Karpas-422 (cell line): ENCODE results near the gene MBOAT2. TPM values are rescaled to one million over a fixed set of nuclear protein-coding genes. Genes with fewer than 3 reads are reported as not detected.

Source experiments
- DNase-seq: peaks from one replicate; pipeline ENCODE4 v3.0.0-alpha.2; 2015
- H2AFZ ChIP-seq: fragments of 200-600 bp; sonication (generic); 2 replicates; pipeline ENCODE4 v1.6.1; 2014; ENCODE audit warnings: antibody characterized with exemption, low read length, mixed read lengths
- H3K27ac ChIP-seq: fragments of 200-600 bp; sonication (generic); 2 replicates; pipeline ENCODE4 v1.5.1; 2014; ENCODE audit warnings: mild to moderate bottlenecking, low read length, moderate library complexity
- H3K27me3 ChIP-seq: fragments of 200-600 bp; sonication (generic); 2 replicates; pipeline ENCODE4 v1.6.1; 2014; ENCODE audit warnings: low read length, mixed read lengths
- H3K36me3 ChIP-seq: fragments of 200-600 bp; sonication (generic); 2 replicates; pipeline ENCODE4 v1.6.1; 2014; ENCODE audit warnings: low read length, mixed read lengths; ENCODE audit not compliant: insufficient read depth
- H3K4me1 ChIP-seq: fragments of 200-600 bp; sonication (generic); 2 replicates; pipeline ENCODE4 v1.6.1; 2014; ENCODE audit warnings: mild to moderate bottlenecking, low read length, mixed read lengths
- H3K4me2 ChIP-seq: fragments of 200-600 bp; sonication (generic); 2 replicates; pipeline ENCODE4 v1.6.1; 2014; ENCODE audit warnings: low read length, low read depth, mild to moderate bottlenecking; ENCODE audit not compliant: poor library complexity, severe bottlenecking
- H3K4me3 ChIP-seq: fragments of 200-600 bp; sonication (generic); 2 replicates; pipeline ENCODE4 v1.5.1; 2014; ENCODE audit warnings: mild to moderate bottlenecking, antibody characterized with exemption, low read length, mixed read lengths
- H3K79me2 ChIP-seq: fragments of 200-600 bp; sonication (generic); 2 replicates; pipeline ENCODE4 v1.6.1; 2014; ENCODE audit warnings: mild to moderate bottlenecking, low read length, mixed read lengths
- H3K9ac ChIP-seq: fragments of 200-600 bp; sonication (generic); 2 replicates; pipeline ENCODE4 v1.6.0; 2014; ENCODE audit warnings: low read length
- H3K9me2 ChIP-seq: fragments of 200-600 bp; sonication (generic), shearing (Covaris generic); replicated peaks from 2 replicates; pipeline ENCODE4 v1.6.0; 2014; ENCODE audit warnings: mild to moderate bottlenecking, low read length, moderate library complexity; ENCODE audit not compliant: insufficient read depth
- H3K9me3 ChIP-seq: fragments of 300-700, 200-600 bp; sonication (generic); 2 replicates; pipeline ENCODE4 v1.6.1; 2014; ENCODE audit warnings: low read length, mixed read lengths
- H4K20me1 ChIP-seq: fragments of 200-600 bp; sonication (generic); 2 replicates; pipeline ENCODE4 v1.6.1; 2014; ENCODE audit warnings: mild to moderate bottlenecking, antibody characterized with exemption, low read length, low read depth; ENCODE audit not compliant: insufficient read depth
- total RNA-seq: library from RNA; depleted of rRNA; stranded (reverse); fragments of >200 nt; shearing (Covaris generic); gene quantifications from 2 replicates; pipeline ENCODE4 v1.2.3, GENCODE V29; 2014; ENCODE audit warnings: low replicate concordance

Gene MBOAT2
- total RNA-seq, 1 experiment from 2014 or later: not detected

GRCh38 chr2:8862230-8862629 lies 141.3 kb downstream of the MBOAT2 start:
- Histone ChIP-seq H3K9me2 (no peaks in the 10 kb centered on the region), H3K4me2 (no peak overlapping the region), H3K27ac (no peak overlapping the region), H3K4me1 (no peaks in the 10 kb centered on the region), H2AFZ (no peak overlapping the region), H3K9me3 (no peaks in the 10 kb centered on the region), H4K20me1 (no peaks in the 10 kb centered on the region), H3K4me3 (no peak overlapping the region), H3K27me3 (no peaks in the 10 kb centered on the region), H3K36me3 (no peaks in the 10 kb centered on the region), H3K9ac (no peak overlapping the region), H3K79me2 (no peaks in the 10 kb centered on the region)
- peak; percentile 20 for DNase-seq

GRCh38 chr2:8861797-8862196 lies 141.7 kb downstream of the MBOAT2 start:
- no peaks in the 10 kb centered on the region for H3K9me3 ChIP-seq

GRCh38 chr2:8860239-8860638 lies 143.2 kb downstream of the MBOAT2 start:
- no peaks in the 10 kb centered on the region for H3K9me3 ChIP-seq
- no peak overlapping the region for H3K9ac ChIP-seq
- no peaks in the 10 kb centered on the region for H3K36me3 ChIP-seq
- peak; percentile 5 for DNase-seq
- H3K4me3 ChIP-seq: no peak overlapping the region
- H3K9me2 ChIP-seq: no peaks in the 10 kb centered on the region
- H3K27me3 ChIP-seq: no peaks in the 10 kb centered on the region
- H4K20me1 ChIP-seq: no peaks in the 10 kb centered on the region
- no peak overlapping the region for H3K4me2 ChIP-seq
- H3K79me2 ChIP-seq: no peaks in the 10 kb centered on the region
- H2AFZ ChIP-seq: no peak overlapping the region
- no peaks in the 10 kb centered on the region for H3K4me1 ChIP-seq
- no peak overlapping the region for H3K27ac ChIP-seq

More at GRCh38 chr2:8861797-8862196, 141.7 kb downstream of the MBOAT2 start:
- no peak for DNase-seq
- Histone ChIP-seq H3K79me2 (no peaks in the 10 kb centered on the region), H3K9me2 (no peaks in the 10 kb centered on the region), H3K4me3 (no peak overlapping the region), H3K4me2 (no peak overlapping the region), H3K27ac (no peak overlapping the region), H3K9ac (no peak overlapping the region), H2AFZ (no peak overlapping the region), H4K20me1 (no peaks in the 10 kb centered on the region), H3K36me3 (no peaks in the 10 kb centered on the region), H3K27me3 (no peaks in the 10 kb centered on the region), H3K4me1 (no peaks in the 10 kb centered on the region)

- Histone ChIP-seq H4K20me1 (no peaks in the 10 kb centered on the region), H3K9ac (no peak overlapping the region), H3K4me3 (no peak overlapping the region), H2AFZ (no peak overlapping the region), H3K27ac (no peak overlapping the region), H3K9me3 (no peaks in the 10 kb centered on the region), H3K9me2 (no peaks in the 10 kb centered on the region), H3K36me3 (no peaks in the 10 kb centered on the region), H3K4me2 (no peak overlapping the region), H3K27me3 (no peaks in the 10 kb centered on the region), H3K79me2 (no peaks in the 10 kb centered on the region), H3K4me1 (no peaks in the 10 kb centered on the region)
- DNase-seq: peak; percentile 23
Measured at GRCh38 chr2:8858910-8859309, 144.6 kb downstream of the MBOAT2 start.

GRCh38 chr2:8858264-8858663 lies 145.2 kb downstream of the MBOAT2 start:
- Histone ChIP-seq H3K4me3 (no peak overlapping the region), H3K27ac (no peak overlapping the region), H3K36me3 (no peaks in the 10 kb centered on the region), H3K27me3 (no peaks in the 10 kb centered on the region), H3K4me2 (no peak overlapping the region), H3K79me2 (no peaks in the 10 kb centered on the region), H3K4me1 (no peaks in the 10 kb centered on the region), H3K9ac (no peak overlapping the region), H4K20me1 (no peaks in the 10 kb centered on the region), H3K9me3 (no peaks in the 10 kb centered on the region), H2AFZ (no peak overlapping the region), H3K9me2 (no peaks in the 10 kb centered on the region)
- DNase-seq: no peak

- Histone ChIP-seq H3K4me1 (no peaks in the 10 kb centered on the region), H3K9ac (no peak overlapping the region), H3K36me3 (no peaks in the 10 kb centered on the region), H3K27ac (no peak overlapping the region), H3K9me3 (no peaks in the 10 kb centered on the region), H4K20me1 (no peaks in the 10 kb centered on the region), H3K79me2 (no peaks in the 10 kb centered on the region), H3K4me2 (no peak overlapping the region), H2AFZ (no peak overlapping the region), H3K27me3 (no peaks in the 10 kb centered on the region), H3K4me3 (no peak overlapping the region), H3K9me2 (no peaks in the 10 kb centered on the region)
- DNase-seq: no peak
Measured at GRCh38 chr2:8857709-8858108, 145.8 kb downstream of the MBOAT2 start.

- H3K4me3 ChIP-seq: no peak overlapping the region
- H3K9ac ChIP-seq: no peak overlapping the region
- no peaks in the 10 kb centered on the region for H3K4me1 ChIP-seq
- H4K20me1 ChIP-seq: no peaks in the 10 kb centered on the region
- no peak overlapping the region for H2AFZ ChIP-seq
- H3K27ac ChIP-seq: no peak overlapping the region
- peak; percentile 7 for DNase-seq
- no peaks in the 10 kb centered on the region for H3K79me2 ChIP-seq
- H3K9me3 ChIP-seq: no peaks in the 10 kb centered on the region
- no peaks in the 10 kb centered on the region for H3K9me2 ChIP-seq
- no peak overlapping the region for H3K4me2 ChIP-seq
- no peaks in the 10 kb centered on the region for H3K36me3 ChIP-seq
- no peaks in the 10 kb centered on the region for H3K27me3 ChIP-seq
Measured at GRCh38 chr2:8856176-8856575, 147.3 kb downstream of the MBOAT2 start.

- no peak overlapping the region for H3K9ac ChIP-seq
- no peak overlapping the region for H2AFZ ChIP-seq
- no peak overlapping the region for H3K4me2 ChIP-seq
- H3K9me3 ChIP-seq: no peaks in the 10 kb centered on the region
- H3K27ac ChIP-seq: no peak overlapping the region
- H3K4me1 ChIP-seq: no peaks in the 10 kb centered on the region
- H3K27me3 ChIP-seq: no peaks in the 10 kb centered on the region
- peak; percentile 21 for DNase-seq
- no peaks in the 10 kb centered on the region for H4K20me1 ChIP-seq
- no peaks in the 10 kb centered on the region for H3K79me2 ChIP-seq
- no peaks in the 10 kb centered on the region for H3K36me3 ChIP-seq
- H3K9me2 ChIP-seq: no peaks in the 10 kb centered on the region
- H3K4me3 ChIP-seq: no peak overlapping the region
Measured at GRCh38 chr2:8855010-8855409, 148.5 kb downstream of the MBOAT2 start.

GRCh38 chr2:8853426-8853825 lies 150.1 kb downstream of the MBOAT2 start:
- no peaks in the 10 kb centered on the region for H3K79me2 ChIP-seq
- no peak overlapping the region for H3K4me2 ChIP-seq
- H3K9me3 ChIP-seq: no peaks in the 10 kb centered on the region
- no peak overlapping the region for H3K4me3 ChIP-seq
- H3K27ac ChIP-seq: no peak overlapping the region
- H3K9me2 ChIP-seq: no peaks in the 10 kb centered on the region
- no peaks in the 10 kb centered on the region for H4K20me1 ChIP-seq
- H3K27me3 ChIP-seq: no peaks in the 10 kb centered on the region
- no peak overlapping the region for H2AFZ ChIP-seq
- no peak overlapping the region for H3K9ac ChIP-seq
- no peaks in the 10 kb centered on the region for H3K4me1 ChIP-seq
- no peaks in the 10 kb centered on the region for H3K36me3 ChIP-seq
- DNase-seq: peak; percentile 29
